HUES64 (cell line): ENCODE results near the gene LRRC4C.

Experiments used
- H3K27ac ChIP-seq: 2 replicates; pipeline ENCODE4 v1.7.0; 2013; ENCODE audit warnings: low read depth, low read length, inconsistent platforms
- H3K27me3 ChIP-seq: 2 replicates; pipeline ENCODE4 v1.6.1; 2013; ENCODE audit warnings: mild to moderate bottlenecking, low read length; ENCODE audit not compliant: insufficient read depth
- H3K36me3 ChIP-seq: 2 replicates; pipeline ENCODE4 v1.6.1; 2013; ENCODE audit warnings: mild to moderate bottlenecking, low read length; ENCODE audit not compliant: insufficient read depth
- H3K4me1 ChIP-seq: 2 replicates; pipeline ENCODE4 v1.6.1; 2013; ENCODE audit warnings: mild to moderate bottlenecking, low read length, moderate library complexity; ENCODE audit not compliant: insufficient read depth
- H3K4me3 ChIP-seq: 2 replicates; pipeline ENCODE4 v1.5.1; 2013; ENCODE audit warnings: mild to moderate bottlenecking, low read length, moderate library complexity
- H3K9ac ChIP-seq: 2 replicates; pipeline ENCODE4 v1.6.1; 2013; ENCODE audit warnings: mild to moderate bottlenecking, low read depth, low read length
- H3K9me3 ChIP-seq: 2 replicates; pipeline ENCODE4 v1.6.1; 2013; ENCODE audit warnings: low read depth, low read length; ENCODE audit not compliant: insufficient read depth
- whole genome bisulfite sequencing: fragments of 150-250, 120-280 bp; methylation state at CpG from one replicate; pipeline ENCODE4 v1.1.7; 2013; ENCODE audit warnings: missing lambda C conversion rate; 5-methylcytosine and 5-hydroxymethylcytosine counted together

Gene LRRC4C

DNA sequence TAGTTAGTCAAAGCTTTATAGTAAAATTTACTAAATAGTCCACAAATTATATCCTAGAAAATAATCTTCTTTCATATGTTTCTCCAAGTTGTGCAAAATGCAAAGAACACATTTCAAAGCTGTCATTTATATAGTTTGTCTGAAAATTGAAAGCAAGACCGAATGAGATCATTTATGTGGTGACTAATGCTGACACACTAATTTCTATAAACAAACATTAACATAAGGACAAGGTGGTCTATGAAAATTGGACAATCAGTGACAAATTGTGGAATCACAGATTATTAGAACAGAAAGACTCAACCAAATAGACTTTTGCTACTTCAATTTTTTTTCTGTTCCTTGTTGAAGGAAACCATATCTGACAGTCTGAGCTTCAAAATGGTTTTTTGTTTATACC is 1056.1 kb downstream of the LRRC4C start:
- Histone ChIP-seq H3K36me3 (no peaks in the 10 kb centered on the region), H3K27me3 (no peaks in the 10 kb centered on the region)
- no CpG with 5 or more reads among the region's 1 CpG for WGBS

DNA sequence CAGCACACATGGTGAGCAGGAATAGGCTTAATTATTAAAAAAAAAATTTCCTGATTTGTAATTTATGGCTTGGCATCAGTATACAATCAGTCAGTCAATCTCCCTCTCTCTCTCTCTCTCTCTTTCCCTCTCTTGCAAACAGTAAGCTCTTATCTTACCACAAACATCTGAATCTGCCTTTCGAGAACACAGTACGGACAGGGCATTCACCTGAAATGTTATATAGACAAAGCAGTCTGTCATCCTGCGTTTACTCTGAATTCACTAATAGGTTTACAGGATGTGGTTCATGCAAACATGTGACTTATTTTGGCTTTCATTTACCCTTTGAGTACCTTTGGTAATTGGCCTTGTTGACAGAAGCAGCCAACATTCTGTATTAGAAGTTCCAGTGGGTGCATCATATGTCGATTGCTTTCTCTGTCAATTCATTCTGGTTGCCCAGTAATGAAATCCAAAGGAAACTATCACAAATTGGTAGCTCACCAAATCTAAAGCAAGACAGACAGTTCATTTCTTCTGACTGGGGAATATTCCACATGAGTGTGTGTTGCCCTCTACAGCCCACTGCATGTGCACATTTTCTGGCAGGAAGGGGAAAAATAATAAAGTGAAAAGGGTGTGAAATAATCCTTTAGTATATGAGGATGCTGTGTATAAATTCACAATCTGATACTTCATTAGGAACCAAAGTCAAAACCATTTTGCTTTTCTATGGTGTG is 1058.2 kb downstream of the LRRC4C start:
- no peaks in the 10 kb centered on the region for H3K4me1 ChIP-seq
- H3K9me3 ChIP-seq, result no peaks in the 10 kb centered on the region
- no peak overlapping the region for H3K9ac ChIP-seq
- no peaks in the 10 kb centered on the region for H3K27me3 ChIP-seq
- no peaks in the 10 kb centered on the region for H3K36me3 ChIP-seq
- no peak overlapping the region for H3K4me3 ChIP-seq
- WGBS, result 80% methylated on average over 4 of the region's 4 CpGs
- H3K27ac ChIP-seq, result no peak overlapping the region

More for the DNA sequence above, 1056.1 kb downstream of the LRRC4C start:
- H3K9me3 ChIP-seq, result no peaks in the 10 kb centered on the region
- H3K9ac ChIP-seq, result no peak overlapping the region
- H3K4me3 ChIP-seq, result no peak overlapping the region
- H3K27ac ChIP-seq, result no peak overlapping the region
- no peaks in the 10 kb centered on the region for H3K4me1 ChIP-seq

GRCh38 chr11:40397141-40397540 is 1062.3 kb downstream of the LRRC4C start:
- H3K27ac ChIP-seq, result no peak overlapping the region
- no CpG with 5 or more reads among the region's 3 CpGs for WGBS
- no peaks in the 10 kb centered on the region for H3K36me3 ChIP-seq
- H3K4me3 ChIP-seq, result no peak overlapping the region
- H3K27me3 ChIP-seq, result no peaks in the 10 kb centered on the region
- H3K9ac ChIP-seq, result no peak overlapping the region
- no peaks in the 10 kb centered on the region for H3K9me3 ChIP-seq
- no peaks in the 10 kb centered on the region for H3K4me1 ChIP-seq

DNA sequence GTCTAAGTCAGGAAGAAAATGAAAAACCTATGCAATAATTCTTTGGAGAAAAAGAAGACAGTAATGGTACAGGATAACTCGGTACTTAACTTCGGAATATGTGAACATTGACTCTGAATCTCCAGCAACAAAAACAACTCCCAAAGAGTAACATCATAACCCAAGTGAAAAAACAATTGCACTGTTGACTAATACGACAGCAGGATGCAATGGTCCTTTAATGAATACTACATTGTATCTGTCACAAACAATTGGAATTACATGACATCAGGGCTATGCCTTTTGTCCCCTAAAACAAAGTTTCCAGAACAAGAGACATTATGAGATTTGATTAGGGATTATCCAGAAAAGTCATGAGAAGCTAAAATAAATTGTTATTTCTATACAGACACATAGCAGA is 1065.9 kb downstream of the LRRC4C start:
- Histone ChIP-seq H3K36me3 (no peaks in the 10 kb centered on the region), H3K9ac (no peak overlapping the region), H3K27ac (no peak overlapping the region), H3K9me3 (no peaks in the 10 kb centered on the region), H3K27me3 (no peaks in the 10 kb centered on the region), H3K4me1 (no peaks in the 10 kb centered on the region), H3K4me3 (no peak overlapping the region)
- 96% methylated on average over 3 of the region's 3 CpGs for WGBS

DNA sequence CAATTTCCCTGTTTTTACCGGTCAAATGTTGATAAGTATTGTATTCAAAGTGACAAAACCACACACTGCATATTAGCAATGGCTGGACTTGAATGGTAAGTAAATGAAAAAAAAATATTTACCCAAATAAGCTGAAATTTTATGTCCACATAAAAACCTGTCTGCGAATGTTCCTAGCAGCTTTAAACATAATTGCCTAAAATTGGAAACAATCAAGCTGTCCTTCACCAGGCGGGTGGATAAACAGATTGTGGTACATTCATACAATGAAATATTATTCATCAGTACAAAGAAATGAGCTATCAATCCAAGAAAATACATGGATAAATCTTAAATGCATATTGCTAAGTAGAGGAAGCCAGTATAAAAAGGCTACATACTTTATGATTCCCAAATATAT is 1067.8 kb downstream of the LRRC4C start:
- H3K36me3 ChIP-seq, result no peaks in the 10 kb centered on the region
- no peak overlapping the region for H3K4me3 ChIP-seq
- no peaks in the 10 kb centered on the region for H3K4me1 ChIP-seq
- H3K27ac ChIP-seq, result no peak overlapping the region
- no peak overlapping the region for H3K9ac ChIP-seq
- H3K9me3 ChIP-seq, result no peaks in the 10 kb centered on the region
- WGBS, result 89% methylated on average over 2 of the region's 3 CpGs
- no peaks in the 10 kb centered on the region for H3K27me3 ChIP-seq

GRCh38 chr11:40388097-40388818 is 1071.2 kb downstream of the LRRC4C start:
- Histone ChIP-seq H3K36me3 (no peaks in the 10 kb centered on the region), H3K27me3 (no peaks in the 10 kb centered on the region), H3K4me3 (no peak overlapping the region), H3K9me3 (no peaks in the 10 kb centered on the region), H3K4me1 (no peaks in the 10 kb centered on the region), H3K27ac (no peak overlapping the region), H3K9ac (no peak overlapping the region)
- WGBS, result 91% methylated on average over 4 of the region's 4 CpGs

DNA sequence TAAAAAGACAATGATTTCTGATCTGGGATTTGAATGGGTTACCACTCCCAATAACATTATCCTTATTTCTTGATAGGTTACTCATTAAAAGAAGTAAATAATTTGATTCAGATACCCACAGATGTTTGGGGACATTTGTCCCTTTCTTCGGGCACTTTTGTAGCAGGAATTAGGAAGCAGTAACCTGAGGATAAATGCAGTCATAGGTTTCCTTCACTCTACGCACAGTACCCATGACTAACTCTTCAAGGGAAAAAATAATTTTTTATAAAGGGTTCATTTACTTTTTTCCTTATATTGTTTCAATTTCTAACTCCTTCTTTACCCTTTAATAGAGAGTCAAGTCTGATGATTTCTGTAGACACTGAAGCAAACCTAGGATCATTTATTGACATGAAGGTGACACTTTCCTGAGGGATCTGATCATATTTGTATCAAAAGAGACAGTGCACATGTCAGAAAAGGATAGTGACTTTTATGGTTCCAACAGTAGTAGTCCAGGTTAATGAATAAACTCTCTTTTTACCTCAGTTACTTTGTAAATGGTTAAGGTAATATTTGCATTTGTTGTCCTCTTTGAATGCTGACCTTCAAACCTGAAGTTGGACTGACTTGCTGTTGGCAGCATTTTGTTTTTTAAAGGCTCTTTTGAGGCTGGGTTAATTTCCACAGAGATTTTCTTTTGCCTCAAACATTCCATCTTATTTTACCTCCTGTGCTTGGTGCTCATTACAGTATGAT is 1072.0 kb downstream of the LRRC4C start:
- no peaks in the 10 kb centered on the region for H3K9me3 ChIP-seq
- no peaks in the 10 kb centered on the region for H3K4me1 ChIP-seq
- no peak overlapping the region for H3K4me3 ChIP-seq
- WGBS, result 89% methylated on average over 1 of the region's 2 CpGs
- no peaks in the 10 kb centered on the region for H3K27me3 ChIP-seq
- H3K9ac ChIP-seq, result no peak overlapping the region
- H3K36me3 ChIP-seq, result no peaks in the 10 kb centered on the region
- no peak overlapping the region for H3K27ac ChIP-seq

GRCh38 chr11:40384991-40385390 is 1074.5 kb downstream of the LRRC4C start:
- Histone ChIP-seq H3K36me3 (no peaks in the 10 kb centered on the region), H3K27ac (no peak overlapping the region), H3K9me3 (no peaks in the 10 kb centered on the region), H3K4me1 (no peaks in the 10 kb centered on the region), H3K4me3 (no peak overlapping the region), H3K9ac (no peak overlapping the region), H3K27me3 (no peaks in the 10 kb centered on the region)
- WGBS, result 100% methylated on average over 1 of the region's 1 CpG

- no peak overlapping the region for H3K27ac ChIP-seq
- H3K27me3 ChIP-seq, result no peaks in the 10 kb centered on the region
- no peaks in the 10 kb centered on the region for H3K9me3 ChIP-seq
- H3K36me3 ChIP-seq, result no peaks in the 10 kb centered on the region
- 96% methylated on average over 2 of the region's 3 CpGs for WGBS
- no peak overlapping the region for H3K4me3 ChIP-seq
- H3K4me1 ChIP-seq, result no peaks in the 10 kb centered on the region
- no peak overlapping the region for H3K9ac ChIP-seq
Measured at GRCh38 chr11:40381481-40381880, 1078.0 kb downstream of the LRRC4C start.

GRCh38 chr11:40380835-40381234 is 1078.6 kb downstream of the LRRC4C start:
- 93% methylated on average over 4 of the region's 5 CpGs for WGBS
- H3K9ac ChIP-seq, result no peak overlapping the region
- no peaks in the 10 kb centered on the region for H3K27me3 ChIP-seq
- H3K27ac ChIP-seq, result no peak overlapping the region
- H3K9me3 ChIP-seq, result no peaks in the 10 kb centered on the region
- no peak overlapping the region for H3K4me3 ChIP-seq
- H3K4me1 ChIP-seq, result no peaks in the 10 kb centered on the region
- no peaks in the 10 kb centered on the region for H3K36me3 ChIP-seq

- no peaks in the 10 kb centered on the region for H3K36me3 ChIP-seq
- no peaks in the 10 kb centered on the region for H3K27me3 ChIP-seq
- H3K4me1 ChIP-seq, result no peaks in the 10 kb centered on the region
- no peaks in the 10 kb centered on the region for H3K9me3 ChIP-seq
- H3K27ac ChIP-seq, result no peak overlapping the region
- H3K9ac ChIP-seq, result no peak overlapping the region
- whole genome bisulfite sequencing, result 96% methylated on average over 3 of the region's 3 CpGs
- no peak overlapping the region for H3K4me3 ChIP-seq
Measured at GRCh38 chr11:40376331-40376730, 1083.1 kb downstream of the LRRC4C start.
